DMS 273 (cell line): Measurements from ENCODE around the gene THBS3.
"Not testable (repeated sequence)": the region's sequence is repeated elsewhere in the genome, so short reads cannot be mapped to it uniquely, and the experiment has no call there.

Experiments
- DNase-seq: peaks from one replicate; lab custom pipeline; 2025; ENCODE audit not compliant: unreplicated experiment; lab: John Stamatoyannopoulos, UW

Gene THBS3

DNA sequence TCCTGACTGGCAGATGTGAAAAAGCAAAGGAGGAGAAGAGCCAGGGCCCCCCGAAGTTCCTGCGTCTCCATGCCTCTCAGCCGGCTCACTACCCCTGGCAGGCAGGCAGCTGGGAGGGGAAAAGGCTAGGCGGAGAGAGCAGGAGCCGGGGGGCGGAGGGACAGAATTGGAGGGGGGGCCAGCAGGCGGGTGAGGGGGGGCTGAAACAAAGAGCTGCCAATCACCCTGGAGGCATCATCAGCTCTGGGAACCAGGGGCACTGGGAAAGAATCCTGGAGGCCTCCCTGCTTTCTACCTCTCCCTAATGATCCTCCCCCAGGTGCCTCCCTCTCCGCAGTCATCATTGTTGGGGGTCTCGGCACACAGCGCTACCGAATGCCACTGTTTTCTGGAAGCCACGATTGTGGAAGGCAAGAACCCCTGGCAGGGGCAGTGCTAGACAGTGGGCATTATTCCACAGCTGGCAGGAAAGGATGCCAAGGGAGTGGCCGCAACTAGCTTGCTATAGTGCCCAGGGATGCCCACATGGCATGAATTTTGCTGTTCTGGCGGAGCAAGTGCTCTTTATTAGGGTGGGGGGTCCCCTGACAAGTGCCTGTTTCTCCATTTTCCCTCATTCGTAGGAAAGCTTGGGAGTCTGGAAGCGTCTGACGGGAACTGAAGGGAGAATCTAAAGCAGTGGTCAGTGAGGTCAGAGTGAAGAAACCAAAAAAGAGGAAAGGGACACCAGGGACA, at the start of gene THBS3:
TSS of gene THBS3 (minus strand) at position 92 of the 735 bp plus-strand sequence. CDS start at position 71, 21 bp downstream.
- peak; percentile 90 for DNase-seq

DNA sequence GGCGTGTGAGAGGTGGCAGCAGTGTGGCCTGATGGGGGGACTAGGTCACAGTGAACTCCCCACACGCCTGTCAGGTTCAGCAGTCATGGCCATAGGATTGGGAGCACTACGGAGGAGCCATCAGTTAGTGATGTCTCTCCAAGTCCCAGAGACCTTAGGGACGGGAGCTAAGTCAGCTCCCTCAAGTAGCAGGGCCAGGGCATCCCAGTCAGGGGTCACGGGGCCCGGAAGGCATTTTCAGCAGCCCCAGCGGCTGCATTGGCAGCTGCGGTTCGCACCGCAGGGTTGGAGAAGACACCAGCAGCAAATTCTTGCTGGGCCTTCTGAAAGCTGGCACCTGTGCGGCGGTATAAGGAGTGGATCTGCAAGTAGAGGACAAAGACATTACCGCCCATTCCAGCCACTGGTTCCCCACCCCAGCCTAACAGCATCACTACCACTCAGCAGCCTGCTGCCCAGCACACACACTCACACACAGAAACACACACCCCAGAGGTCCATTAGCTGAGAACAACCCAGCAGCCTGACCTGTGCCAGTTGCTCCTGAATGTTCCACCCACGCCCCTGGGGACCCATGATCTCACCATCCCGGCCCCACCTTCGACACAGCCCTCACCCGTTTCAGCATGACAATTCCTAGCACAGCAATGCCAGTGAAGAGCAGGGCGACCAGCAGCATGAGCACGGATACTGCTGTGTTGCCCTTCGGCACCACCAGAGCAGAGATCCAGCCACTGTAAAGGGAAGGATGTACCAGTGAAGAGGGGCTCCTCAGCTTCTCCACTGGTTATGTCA, 48.6 kb upstream of the THBS3 start:
- peak; percentile 52 for DNase-seq

DNA sequence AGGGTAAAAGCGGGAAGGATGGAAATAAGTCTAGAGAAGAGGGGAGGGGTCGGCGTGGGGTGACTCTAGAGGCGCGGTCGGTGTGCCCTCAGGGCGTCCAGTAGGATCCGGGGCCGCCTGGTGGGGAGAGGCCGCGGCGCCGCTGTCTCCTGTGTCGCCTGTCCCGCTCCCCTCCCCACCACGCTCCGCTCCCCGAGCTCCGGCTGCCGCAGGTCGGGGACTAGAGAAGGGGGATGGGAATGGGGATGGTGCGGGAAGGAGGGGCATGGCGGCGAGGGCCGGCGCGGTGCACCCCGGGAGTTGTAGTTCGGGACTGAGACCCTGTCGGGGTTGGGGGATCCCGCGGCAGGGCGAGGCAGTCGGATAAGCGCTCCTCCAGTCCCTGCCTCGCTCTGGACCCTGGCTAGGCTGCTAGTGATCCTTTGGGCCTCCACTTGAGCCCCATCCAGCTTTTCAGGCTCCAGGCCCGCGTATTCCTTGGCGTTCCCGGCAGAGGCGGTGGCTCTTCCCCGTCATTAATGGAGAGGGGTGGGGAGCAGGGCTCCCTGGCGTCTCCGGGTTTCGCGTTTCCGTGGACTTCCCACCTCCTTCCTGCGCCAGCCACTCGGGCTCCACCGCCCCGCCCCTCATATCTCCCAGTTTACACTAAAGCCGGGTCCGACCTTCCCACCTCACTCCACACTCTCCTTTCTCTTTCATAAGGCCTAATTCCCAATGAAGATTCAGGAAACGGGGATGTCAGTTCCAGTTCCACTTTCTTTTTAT, 47.7 kb upstream of the THBS3 start, which contains the start of gene ENTREP3:
TSS of gene ENTREP3 (minus strand) at position 241 of the 765 bp plus-strand sequence. CDS start 606 bp downstream, outside the sequence.
- DNase-seq = peak; percentile 93

DNA sequence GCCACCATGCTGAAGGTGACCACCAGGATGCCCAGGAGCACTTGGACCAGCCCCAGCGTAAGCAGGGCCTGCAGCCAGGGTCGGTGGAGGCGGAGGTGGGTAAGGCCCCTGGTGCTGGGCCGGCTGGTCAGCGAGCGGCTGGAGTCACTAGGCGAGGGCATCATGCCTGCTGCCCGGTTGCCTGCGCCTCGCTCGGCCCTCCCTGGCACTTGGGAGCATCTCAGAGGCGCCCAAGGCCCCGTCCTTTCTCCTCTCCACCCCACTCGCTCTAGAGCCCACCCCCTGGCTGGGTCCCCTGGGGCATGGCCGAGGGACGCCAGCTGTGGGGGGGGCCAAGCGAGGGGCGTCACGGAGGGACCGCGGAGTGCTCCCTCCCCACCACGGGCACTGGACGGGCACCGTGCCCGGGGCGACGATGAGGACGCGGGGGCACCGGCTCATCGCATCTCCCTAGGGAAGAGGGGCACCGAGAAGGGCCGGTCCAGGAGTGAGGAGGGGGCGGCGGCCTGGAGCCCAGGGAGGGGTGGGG, 47.1 kb upstream of the THBS3 start:
- DNase-seq = peak; percentile 62

DNA sequence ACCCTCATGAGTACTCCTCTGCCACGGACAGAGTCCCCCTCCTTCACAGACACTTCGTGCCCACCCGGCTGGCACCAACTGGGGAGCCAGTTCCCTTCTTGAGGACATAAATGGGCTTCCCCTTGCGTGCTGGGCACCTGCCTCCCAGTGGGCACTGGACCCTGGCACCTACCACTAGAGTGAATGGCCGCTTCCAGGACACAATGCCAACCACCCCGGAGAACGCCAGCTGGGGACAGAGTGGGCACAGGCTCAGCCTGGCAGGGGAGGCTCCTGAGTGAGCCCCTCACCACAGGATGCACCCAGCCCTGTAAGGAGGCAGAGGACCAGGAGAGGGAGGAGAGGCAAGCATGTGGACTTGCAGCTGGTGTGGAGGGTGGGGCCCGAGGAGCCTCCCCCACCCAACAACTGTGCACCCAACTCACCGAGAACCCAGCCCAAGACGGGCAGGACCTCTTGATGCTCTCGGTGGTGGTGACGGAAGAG, 46.6 kb upstream of the THBS3 start:
- DNase-seq = peak; percentile 48

DNA sequence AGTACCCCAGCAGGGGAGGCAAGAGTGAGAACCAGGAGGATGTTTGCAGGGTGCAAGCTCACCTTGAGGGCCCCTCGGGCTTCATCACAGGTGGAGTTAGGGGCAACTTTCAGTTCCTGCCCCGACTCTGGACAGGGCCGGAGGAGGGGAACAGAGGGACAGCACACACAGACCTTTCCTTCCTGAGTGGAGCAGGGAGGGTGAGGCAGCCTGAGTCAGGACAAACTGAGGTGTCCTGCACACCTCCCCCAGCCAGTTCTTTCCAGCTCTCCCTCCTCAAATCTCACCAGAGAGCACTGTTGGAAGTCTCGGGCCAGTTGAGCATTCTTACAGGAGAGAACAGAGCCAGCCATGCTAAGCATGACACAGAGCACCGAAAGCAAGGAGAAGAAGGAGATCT, 46.1 kb upstream of the THBS3 start:
- DNase-seq = no peak

DNA sequence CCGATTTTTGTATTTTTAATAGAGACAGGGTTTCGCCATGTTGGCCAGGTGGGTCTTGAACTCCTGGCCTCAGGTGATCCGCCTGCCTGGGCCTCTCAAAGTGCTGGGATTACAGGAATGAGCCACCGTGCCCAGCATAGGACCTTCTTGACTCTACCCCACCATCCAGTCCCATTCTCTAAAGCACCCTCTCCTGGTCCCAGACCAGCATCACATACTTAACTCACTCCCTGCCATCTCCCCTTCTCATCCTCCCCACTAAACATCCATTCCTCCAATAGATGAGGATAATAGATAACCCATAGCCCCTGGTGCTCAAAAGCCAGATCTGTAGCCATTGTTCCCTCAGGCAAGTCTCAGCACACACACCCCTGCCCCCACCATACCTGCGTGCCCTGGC, 45.5 kb upstream of the THBS3 start:
- DNase-seq = no peak

DNA sequence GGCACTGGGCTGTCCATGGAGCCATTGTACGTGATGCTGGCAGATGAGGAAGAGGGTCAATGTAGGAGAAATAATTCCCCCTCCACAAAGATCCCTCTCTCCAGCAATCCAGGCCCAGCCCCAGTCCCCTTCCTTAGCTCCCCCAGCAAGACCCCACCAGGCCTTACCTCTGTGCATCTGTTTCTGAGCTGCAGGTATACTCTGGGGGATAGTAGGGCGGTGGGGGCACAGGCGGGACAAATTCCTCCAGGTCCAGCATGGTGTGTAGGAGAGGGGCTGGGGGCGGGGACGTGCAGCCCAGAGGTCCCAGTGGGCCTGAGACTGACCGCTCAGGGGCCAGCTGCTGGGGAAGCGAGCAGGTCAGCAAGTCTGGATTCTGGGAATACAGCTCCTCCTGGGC, 43.9 kb upstream of the THBS3 start:
- no peak for DNase-seq

DNA sequence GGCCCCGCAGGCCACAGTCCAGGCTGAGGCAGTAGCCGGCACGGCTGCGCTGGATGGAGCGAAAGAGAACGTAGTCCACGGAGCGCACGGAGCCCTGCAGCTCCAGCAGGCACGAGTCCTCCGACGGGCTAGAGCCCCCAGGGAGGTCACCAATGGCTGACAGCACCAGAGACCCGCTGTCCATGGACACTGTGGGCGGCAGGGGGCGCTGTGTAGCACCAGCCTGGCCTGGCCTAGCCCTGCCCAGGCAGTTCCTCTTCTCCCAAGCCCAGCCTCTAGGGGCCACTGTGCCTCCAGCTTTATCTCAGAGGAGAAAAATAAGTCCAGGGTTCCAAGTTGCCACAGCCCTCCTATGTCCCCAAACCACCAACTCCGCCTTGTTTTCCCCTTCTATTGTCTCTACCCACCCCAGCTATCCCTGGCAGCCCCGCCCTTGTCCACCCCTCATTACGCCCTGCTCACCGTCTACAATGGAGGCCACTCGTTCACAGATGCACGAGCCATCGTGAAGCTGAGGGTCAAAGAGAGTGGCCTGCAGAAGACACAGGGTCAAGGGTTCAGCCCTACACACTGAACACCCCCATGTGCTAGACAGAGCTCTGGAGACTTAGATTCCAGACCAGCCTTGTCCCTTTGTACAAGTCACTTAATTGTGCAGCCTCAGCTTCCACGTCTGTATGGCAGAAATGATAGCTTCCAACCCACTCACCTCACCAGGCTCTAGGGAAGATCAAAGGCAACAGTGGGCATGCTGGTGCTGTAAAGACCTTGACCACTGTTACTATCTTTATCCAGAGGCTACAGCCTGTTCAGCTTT, 43.1 kb upstream of the THBS3 start:
- peak; percentile 97 for DNase-seq

DNA sequence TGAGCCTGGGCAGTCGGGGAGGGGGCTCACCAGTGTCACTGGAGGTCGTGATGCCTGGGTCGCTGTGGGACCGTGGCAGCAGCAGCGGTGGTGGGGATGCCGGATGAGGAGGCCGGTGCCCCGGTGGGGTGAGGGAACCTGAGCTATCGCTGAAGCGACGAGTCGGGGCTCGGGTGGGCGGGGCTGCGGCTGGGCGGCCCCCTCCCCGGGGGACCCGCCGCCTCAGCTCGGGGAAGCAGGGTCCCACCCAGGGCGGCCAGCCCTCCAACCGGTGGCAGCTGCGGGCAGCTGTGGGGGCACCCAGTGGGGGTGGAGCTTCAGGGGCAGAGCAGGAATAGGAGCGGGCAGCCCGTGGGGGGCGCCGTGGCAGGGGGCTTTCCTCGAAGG, 42.5 kb upstream of the THBS3 start:
- no peak for DNase-seq

DNA sequence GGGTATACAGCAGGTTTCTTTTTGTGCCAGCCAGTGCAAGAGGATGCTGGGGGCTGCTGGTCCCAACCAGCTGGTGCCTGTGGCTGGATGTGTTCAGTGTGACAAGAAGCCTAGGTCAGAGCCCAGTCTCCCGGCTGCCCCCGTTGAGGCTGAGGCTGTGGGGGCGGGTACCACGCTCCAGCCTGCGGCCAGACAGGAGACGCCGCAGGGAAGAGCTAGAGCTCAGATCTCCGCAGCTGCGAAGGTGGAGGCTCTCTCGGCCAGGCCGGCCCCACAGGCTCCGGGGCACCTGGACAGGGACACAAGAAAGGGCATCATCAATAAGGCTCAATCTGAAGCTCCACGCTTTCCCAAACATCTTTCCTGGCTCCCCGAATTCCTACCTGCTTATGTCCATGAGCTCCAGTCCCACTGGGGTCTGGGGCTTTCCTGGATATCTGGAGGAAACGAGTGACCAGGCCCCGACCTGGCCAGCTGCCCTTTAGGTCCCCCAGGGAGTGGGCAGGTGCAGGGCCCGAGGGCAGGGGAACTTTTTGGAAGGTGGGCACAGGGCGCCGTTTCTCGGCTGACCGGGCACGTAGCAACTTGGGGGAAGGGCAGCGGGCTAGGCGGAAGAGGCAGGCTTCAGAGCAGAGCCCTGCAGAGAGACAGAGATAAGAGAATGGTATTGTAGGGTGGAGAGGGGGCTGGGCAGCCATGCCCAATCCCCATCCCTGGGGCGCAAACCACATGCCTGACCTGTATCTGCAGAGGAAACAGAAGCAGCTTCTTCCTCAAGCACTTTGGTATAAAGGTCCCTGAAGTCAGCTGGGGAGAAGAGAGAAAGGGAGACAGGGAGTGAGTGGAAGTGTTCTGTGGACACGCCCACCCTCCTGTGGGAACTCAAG, 40.2 kb upstream of the THBS3 start:
- DNase-seq = no peak

DNA sequence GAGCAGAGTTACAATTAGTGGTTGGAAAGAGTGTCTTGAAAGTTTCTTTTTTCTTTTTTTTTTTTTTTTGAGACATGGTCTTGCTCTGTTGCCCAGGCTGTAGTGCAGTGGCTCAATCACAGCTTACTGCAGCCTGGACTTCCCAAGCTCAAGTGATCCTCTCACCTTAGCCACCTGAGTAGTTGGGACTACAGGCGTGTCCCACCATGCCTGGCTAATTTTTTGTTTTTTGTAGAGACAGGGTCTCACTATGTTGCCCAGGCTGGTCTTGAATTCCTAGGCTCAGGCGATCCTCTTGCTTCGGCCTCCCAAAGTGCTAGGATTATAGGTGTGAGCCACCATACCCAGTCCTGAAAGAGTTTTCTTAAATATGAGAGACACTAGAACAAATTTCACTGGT, 39.1 kb upstream of the THBS3 start:
- not testable (repeated sequence) for DNase-seq

DNA sequence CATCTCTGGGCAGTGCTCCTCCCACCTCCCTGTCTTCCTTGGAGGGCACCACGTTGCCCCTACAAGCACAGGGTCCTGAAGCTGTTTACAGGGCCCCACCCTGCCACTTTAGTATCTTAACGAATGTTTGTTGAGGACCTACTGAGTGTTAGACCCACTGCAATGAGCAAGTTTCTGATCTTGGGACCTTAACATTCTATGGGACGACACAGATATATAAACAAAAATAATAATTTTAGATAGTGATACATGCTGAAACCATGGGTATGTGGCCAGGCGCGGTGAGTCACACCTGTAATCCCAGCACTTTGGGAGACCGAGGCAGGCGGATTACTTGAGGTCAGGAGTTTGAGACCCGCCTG, 37.4 kb upstream of the THBS3 start:
- no peak for DNase-seq

DNA sequence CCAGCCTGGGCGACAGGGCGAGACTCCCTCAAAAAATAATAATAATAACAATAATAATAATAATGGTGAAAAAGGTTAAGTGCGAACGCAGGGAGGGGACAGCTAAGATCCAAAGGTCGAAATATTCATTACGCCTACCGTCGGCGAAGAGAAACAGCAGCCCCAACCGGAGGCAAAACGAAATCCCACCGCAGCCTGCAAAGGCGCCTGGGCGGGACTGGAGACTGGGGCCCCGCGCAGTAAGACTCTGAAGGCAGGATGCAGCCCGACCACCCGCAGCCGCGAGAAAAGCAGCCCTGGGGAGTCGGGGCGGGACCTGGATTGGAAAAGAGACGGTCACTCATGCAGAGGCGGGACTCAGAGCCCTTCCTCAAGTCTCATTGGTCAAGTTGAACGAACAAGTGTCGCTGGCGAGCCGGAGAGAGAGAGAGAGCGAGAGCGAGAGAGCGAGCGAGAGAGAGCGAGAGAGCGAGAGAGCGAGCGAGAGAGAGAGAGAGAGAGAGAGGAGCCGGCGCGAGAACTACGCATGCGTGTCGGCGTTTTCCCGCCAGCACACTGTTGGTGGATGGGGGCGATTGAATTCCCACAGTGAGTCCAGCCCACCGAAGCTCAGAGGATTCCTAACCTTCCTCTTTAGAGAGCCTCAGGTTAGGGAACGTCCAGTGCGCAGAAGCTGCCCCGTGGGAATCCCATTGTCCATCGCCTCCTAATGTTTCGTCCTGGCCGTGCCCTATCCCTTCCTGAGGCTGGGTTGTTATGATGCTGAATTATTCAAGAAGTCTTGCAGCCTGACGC, 36.9 kb upstream of the THBS3 start:
- DNase-seq = peak; percentile 100

DNA sequence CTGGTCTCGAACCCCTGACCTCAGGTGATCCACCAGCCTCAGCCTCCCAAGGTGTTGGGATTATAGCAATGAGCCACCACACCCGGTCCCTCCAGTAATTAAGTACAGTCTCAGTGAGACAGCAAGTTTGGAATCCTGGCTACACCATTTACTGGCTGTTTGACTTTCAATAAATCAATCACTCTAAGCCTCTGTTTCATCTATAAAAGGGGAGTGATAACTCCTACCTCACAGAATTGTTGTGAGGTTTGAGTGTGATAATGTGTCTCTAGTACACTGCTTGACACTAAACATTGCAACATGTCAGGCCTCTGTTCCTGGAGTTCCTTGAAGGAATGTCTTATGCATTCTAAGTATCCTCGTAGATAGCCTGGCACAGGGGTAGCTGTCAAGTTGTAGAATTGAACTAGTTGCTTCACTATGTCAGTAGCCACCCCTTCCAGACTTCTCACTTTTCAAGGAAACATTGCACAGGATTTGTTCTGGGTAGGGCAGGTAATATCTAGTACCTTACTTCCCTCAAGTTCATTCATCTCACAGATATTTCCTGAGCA, 35.2 kb upstream of the THBS3 start:
- DNase-seq = no peak

DNA sequence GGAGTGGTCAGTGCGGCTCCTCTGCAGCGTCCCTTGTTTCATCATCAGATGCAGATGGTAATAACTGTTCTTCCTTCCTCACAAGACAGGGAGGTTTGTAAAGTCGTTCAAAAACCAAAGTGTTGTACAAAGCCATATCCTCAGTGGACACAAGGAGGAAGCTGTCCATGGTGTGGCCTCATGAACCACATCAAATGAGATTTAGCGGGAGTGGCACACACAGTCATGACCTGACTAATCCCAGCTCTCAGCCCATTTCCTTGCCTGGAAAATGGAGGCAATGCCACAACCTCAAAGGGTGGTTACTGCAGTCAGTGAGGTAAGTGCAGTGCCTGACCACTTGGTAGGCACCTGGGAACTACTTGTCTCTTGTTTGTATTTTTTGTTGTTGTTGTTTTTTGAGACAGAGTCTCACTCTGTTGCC, 34.2 kb upstream of the THBS3 start:
- DNase-seq = no peak

DNA sequence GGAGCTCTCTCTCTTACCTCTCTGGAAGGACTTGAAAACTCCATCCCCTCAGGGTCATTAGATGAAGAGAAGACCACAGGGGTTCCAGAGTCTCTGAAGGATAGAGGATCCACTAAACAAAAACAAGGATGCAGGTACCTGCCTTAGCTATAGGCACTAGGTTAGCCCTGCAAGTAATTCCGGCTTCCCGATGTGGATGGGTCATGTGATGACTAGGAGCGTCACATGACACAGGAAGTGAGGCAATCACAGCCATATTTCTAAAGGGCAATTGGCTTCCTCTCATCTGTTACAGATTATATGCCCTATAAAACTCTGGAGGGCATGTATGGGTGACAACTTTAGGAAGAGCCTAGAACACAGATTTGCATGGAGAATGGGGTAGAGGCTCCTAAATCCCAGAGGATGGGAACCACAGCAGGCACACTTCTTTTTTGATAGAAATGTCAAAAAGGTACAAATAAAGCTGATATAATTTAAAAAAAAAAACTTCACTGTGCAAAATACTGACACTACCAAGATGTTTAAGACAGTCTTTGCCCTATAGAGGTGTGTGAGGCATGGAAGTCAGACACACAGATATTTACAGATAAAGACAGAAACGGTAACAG, 33.5 kb upstream of the THBS3 start:
- DNase-seq = peak; percentile 91

DNA sequence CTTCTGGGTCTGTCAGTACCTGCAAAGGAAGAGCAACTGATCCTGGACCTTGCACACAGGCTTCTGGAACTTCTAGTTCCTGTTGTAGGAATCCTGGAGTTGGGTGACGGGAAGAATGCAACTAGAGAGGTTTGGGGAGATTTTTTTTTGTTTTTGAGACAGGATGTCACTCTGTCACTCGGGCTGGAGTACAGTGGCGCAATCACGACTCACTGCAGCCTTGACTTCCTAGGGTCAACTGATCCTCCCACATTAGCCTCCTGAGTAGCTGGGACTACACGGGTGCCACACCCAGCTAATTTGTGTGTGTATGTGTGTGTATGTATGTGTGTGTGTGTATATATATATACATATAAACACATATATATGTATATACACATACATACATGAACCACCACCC, 28.8 kb upstream of the THBS3 start:
- no peak for DNase-seq
